NCI-H1092 (cell line): ENCODE results near the gene ANXA1.
"Not testable (repeated sequence)": the region's sequence is repeated elsewhere in the genome, so short reads cannot be mapped to it uniquely, and the experiment has no call there.

Experiments
- DNase-seq: peaks from one replicate; lab custom pipeline; 2025; lab: John Stamatoyannopoulos, UW

ANXA1 gene

DNA sequence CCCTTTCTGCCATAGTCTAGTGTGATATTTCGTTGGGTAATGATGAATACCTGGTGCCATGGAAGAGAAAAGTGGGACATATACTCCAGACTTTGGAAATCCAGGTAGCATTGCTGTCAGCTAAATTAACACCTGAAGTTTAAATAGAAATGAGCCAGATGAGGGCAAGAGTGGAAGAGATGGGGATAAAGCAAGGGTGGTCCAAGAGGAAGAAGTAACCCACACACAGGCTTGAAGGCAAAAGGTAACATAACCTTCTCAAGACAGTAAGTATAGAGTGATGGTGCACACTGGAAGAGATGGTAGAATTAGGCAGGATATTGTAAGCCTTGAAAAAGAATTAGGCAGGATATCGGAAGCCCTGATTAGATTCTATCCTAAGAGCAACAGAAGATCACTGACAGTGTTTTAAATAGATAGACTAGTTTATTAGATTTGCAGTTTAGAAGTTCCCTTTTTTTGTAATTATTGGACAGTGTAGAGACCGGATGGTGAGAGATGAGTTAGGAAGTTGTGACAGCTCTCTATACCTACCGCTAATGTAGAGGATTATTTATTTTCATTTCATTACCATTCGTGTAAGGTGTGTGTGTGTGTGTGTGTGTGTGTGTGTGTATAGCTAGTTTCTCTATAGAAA, 16.8 kb downstream of the ANXA1 start:
- no peak for DNase-seq

DNA sequence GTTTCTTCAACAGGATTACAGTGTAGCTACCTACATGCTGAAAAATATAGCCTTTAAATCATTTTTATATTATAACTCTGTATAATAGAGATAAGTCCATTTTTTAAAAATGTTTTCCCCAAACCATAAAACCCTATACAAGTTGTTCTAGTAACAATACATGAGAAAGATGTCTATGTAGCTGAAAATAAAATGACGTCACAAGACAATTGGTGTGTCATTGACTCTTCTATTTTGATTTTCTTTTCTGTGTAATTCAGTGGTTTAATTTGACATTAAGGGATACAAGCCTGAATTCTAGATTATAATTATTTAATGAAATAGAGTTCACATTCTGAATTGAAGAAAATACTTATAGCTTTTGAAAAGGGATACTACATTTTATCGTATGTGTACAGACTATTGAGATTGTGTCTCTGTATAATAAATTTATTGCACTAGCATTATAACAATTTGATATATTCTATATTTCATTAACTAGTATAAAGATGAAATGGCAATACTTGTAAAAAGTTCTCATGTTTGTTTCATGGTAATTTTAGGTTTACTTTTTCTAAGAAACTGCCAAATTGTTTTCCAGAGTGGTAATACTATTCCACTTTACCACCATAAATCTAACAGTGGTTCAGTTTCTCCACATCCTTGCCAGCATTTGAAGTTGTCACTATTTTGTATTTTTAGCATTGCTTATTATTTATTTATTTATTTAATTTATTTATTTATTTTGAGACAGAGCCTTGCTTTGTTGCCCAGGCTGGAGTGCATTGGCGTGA, 18.7 kb downstream of the ANXA1 start:
- no peak for DNase-seq

DNA sequence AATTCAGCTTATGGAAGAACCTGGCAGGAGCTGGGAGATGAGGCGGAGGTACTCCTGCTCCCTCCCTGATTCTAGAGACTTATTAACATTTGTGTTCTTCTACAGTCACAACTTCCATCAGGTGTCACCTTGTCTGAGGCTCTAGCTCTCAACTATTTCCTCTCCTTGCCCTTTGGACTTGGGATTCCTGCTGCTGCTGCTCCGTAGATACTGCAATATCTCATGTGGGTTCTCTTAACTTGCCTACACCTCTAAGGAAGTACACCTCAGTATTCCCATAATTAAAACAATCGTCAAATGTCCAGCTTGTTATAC, 21.2 kb downstream of the ANXA1 start:
- no peak for DNase-seq

DNA sequence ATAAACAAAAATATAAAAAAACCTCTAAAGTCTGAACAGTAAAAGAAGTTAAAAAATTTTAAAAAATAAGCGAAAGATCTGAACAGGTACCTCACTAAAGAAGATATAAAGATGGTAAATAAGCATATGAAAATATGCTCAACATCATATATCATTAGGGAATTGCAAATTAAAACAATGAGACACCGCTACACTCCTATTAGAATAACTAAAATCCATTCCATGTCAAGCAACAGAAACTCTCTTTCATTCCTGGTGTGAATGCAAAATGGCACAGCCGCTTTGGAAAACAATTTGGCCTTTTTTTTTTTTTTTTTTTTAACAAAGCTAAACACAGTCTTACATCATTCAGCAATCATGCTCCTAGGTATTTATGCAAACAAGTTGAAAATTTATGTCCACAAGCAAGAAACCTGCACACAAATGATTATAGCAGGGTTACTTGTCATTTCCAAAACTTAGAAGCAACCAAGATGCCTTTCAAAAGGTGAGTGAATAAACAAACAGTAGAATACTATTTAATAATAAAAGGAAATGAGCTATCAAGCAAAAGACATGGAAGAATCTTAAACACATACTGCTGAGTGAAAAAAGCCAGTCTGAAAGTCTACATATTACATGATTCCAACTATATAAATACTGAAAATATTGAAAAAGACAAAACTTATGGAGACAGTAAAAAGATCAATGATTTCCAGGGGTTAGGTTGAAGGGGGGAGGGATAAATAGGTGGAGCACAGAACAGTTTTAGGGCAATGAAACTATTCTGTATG, 22.1 kb downstream of the ANXA1 start:
- no peak for DNase-seq

DNA sequence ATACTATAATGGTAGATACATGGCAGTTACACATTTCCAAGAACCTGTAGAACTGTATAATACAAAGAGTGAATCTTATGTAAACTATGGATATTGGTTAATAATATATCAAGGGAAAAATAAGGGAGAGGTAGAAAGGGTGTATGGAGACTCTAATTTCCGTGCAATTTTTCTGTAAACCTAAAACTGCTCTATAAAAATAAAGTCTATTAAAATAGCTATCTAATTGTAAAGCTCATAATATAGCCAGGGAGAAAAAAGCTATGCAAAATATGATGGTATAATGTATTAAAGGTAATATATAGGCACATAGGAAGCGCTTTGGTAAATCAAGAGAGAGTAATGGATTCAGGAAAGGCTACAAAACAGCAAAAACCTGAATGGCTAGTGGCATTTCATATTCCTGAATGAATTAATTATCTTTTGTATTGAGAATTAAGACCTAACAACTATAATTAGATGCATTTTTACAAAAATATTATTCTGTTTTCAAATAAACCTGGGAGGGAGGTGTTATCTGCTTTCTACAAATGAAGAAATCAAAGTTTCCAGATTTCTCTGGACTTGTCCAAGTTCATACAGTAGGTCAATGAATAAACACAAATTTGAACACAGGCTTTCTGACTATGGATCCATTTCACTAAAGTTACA, 22.8 kb downstream of the ANXA1 start:
- DNase-seq = no peak

DNA sequence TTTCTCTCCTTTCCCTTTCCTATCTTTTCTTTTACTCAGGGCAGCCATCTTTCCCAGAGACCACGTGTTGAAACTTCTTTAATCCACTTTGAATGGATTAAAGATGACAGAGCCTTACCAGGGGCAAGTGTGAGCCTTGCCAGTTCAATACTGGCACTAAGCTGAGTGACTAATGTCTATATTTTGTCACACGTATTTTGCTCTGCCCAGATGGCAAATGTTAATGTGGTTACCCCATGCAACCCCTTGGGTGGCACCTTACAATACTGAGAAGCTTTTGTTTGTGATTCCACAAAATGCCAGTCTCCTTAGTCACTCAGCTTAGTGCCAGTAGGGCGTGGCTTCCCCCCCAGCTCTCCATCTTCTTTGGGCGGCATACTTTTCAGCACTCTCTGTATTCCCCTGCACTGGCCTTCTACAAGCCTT, 24.8 kb downstream of the ANXA1 start:
- DNase-seq = no peak

DNA sequence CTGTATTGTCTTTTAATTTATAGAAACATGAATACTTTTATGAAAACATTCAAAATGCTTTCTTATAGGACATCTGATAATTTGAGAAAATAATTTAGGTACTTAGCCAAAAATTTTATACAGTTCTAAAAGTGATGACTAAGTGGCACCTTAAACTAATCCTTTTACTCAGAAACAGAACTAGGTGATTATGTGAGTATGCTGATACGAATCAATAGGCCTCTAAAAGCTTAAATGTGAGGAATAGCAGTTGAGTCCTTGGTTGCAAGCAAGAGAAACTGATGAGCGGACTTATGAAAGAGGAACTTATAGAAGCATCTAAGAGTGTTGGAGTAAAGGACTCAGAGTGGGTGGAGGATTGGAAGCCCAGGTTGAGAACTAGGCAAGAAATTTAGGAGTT, 26.4 kb downstream of the ANXA1 start:
- no peak for DNase-seq

DNA sequence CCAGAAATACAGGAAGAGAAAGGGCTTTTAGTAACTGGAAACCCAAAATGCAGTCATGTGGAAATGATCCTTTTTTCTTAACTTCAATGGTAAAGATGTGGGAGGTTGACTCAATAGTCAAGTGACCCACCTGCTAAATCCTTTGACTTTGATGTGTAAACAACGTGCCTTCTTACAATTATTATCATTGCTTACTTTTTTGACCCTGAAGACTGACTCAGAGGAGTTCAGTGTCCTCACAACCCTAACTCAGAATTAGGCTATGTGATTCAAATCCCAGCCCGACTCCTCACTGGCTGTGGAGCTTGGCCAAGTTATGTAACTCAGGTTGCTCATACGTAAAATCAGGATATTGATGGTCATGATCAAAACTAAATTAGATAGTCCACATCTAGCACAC, 27.9 kb downstream of the ANXA1 start:
- no peak for DNase-seq

DNA sequence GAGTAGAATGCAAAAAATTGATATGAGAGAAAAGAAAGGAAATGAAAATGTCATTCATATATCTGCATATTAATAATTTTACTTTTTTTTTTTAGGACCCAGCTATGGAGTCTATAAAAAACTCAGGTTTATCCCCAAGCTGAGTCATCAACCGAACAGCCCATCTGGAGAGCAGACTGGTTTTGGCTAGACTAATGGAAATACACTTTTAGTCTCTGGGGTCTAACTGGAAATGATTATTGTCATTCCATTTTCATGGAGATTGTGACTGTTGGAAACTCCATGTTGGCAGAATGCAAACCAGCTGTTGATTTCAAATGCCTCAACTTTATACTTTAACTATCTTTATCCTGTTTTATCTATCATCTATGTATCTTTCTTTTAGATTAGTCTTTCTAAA, 28.7 kb downstream of the ANXA1 start:
- DNase-seq = no peak

DNA sequence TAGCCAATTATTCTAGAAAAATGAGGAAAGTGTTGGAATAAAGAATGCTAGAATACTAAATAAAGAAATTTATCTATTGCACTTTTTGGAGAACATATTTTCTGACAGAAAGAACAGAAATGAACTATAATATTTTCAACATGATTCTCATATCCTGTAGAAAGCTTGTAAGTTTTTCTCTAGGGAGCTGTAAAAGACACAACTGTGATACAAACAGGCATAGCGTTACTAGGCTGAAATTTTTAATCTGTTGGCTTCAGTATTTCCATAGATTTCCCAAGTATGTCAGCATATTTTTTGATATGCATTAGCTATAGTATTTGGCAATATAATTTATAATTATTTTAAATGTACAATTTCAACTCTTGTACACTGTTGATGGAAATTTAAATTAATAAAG, 31.3 kb downstream of the ANXA1 start:
- no peak for DNase-seq

DNA sequence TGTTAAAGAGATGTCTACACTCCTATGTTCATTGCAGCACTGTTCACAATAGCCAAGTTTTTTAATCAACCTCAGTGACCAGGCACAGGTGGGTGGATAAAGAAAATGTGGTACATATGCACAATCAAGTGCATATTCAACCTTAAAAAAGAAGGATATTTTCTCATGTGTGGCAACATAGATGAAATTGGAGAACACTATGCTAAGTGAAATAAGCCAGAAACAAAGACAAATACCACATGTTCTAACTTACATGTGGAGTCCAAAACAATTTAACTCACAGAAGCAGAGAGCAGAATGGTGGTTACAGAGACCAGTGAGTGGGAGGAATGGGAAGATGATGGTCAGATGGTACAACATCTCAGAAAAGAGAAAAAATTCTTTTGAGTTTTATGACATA, 31.8 kb downstream of the ANXA1 start:
- DNase-seq = no peak

DNA sequence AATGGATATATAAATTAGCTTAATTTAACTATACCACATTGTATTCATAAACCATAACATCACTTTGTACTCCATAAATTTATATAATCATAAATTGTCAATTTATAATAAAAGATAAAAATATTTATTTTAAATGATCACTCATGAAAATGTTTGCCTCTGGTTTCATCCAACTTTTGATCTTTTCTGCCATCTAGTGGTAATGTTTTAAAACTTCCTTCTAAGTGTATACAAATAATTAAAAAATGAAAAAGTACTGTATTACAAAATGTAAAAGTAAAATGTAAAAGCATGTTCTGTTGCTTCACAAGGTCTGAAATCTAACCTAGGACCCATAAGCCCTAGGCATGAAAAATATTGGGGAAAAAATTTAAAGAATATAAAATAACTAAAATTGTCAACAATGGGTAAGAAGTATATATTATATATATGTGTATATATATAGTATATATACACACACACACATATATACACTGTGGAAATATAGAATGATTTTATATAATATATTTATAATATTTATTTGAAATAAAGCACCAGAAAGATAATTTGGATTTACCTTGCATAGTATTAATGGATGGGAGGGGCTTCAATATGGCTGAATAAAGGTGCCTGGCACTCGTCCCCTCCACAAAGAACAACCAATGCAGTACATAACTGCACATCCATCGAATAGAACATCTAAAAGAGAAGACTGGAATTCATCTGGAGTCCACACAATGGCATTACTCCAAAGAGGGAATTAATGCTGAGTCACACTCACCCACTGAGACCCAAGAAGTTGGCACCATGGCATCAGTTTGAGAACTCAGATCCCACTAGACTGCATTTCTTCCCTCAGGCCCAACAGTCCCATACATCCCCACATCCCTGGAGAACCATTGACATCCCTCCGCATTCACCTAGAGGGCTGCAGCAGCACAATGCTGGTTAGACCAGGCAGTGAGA, 32.5 kb downstream of the ANXA1 start:
- peak; percentile 1 for DNase-seq

DNA sequence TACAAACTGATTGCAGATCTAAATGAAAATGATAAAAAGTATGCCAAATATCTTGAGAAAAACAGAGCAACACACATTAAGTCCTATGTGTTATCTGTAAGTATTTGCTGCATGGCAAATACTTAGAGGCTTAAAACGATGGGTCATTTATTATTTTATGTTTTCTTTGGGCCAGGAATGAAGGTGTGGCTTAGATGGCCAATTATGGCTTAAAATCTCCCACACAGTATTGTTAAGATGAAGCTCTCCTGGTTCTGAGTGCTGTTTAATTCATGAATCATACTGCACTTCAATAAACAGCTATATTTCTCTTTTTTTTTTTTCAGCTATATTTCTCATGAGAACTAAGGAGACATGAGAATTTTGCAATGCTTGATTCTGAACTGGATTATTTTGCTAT, 39.4 kb downstream of the ANXA1 start:
- DNase-seq = not testable (repeated sequence)

DNA sequence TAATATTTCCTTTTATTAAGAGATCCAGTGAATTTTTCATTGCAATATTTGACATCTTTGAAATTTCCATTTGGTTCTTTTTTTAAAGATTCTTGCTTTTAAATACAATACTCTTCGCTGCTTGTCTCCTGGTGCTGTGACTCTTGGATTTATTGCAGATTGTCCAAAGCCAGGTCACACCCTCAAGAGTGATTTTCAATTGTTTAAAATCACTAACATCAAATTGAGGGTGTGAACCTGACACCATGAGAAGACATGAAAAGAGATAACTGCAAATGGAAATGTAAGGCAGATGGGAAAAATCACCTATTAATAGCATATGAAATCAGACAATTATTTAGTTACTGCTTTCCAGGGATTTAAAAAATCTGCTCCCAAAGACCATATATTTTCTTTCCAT, 42.6 kb downstream of the ANXA1 start:
- no peak for DNase-seq

DNA sequence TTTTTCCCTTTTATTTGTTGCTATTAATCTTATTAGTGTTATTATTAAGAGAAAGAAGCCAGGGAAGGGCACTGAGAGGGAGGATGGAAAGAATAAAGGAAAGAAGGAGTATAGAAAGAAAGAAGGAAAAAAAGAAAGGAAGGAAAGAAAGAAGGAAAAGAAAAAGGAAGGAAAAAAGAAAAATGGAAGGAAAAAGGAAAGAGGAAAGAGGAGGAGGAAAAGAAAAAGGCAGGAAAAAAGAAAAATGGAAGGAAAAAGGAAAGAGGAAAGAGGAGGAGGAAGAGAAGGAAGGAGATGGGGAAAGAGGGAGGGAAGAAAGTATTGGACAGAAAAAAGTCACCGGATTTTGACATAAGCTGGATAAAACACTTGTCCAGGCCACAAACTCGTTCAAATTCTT, 47.8 kb downstream of the ANXA1 start:
- no peak for DNase-seq

DNA sequence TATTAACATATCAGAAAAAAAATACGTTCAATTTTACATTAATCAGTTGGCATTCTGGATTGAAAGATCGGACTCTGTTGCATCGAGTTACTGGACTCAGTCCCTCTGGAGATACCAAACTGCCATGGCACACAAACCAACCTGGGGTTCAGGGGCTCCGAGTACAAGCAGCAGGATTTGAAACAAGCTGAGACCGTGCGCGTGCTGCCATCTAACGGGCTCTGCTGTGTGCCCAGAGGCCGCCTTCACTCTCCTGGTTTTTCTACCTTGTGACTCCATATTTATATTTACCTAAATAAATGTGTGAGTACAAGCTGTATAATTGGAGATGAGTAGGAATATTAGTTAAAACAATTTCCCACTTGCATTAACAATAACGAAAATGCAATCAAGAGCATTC, 48.2 kb downstream of the ANXA1 start:
- peak; percentile 1 for DNase-seq

DNA sequence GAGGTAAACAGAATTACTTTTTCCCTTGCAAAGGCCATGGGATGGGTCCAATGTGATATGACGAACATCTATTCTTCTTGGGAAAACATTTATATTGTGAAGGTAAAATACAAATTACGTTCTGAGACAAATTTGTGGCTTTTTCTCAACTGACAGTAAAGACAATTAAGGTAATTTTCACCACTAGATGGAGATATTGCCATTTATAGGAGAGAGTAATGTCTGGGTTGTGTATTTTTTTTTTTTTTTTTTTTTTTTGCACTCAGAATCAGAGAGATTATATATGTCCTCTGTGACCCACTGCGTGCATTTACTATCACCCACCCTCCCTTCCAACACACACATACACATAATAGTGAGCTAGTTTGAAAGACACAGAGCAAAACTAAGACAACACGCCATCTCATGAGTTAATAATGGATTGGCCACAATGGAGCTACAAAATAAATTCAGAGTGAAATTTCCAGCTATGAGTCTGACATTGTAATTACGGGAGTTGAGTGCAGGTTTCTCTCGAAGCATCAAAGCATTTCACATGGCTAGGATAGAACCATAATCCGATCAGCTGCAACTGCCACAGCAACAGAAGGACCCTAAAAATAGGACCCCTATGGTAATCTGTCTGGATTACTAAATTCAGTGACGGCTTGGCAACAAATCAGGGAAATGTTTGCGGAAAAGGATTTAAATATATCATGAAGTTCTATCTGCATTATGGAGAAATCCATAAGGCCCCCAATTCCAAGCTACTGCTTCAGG, 49.2 kb downstream of the ANXA1 start:
- peak; percentile 49 for DNase-seq

DNA sequence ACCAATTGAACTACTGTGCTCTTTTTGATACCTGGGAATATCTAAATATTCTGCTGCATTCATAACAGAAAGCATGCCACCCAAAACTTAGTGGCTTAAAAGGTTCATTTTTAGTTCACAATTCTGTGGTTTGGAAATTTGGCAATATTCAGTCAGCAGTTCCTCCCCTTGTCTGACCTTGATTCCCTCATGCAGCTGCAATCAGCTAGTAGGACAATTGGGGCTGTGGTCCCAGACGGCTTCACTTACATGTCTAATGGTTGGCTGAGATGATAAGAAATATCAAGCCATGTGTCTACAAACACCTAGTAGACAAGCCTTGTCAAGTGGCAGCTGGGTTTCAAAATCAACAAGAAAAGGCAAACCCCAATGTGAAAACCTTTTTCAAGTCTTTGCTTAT, 51.3 kb downstream of the ANXA1 start:
- DNase-seq = no peak

DNA sequence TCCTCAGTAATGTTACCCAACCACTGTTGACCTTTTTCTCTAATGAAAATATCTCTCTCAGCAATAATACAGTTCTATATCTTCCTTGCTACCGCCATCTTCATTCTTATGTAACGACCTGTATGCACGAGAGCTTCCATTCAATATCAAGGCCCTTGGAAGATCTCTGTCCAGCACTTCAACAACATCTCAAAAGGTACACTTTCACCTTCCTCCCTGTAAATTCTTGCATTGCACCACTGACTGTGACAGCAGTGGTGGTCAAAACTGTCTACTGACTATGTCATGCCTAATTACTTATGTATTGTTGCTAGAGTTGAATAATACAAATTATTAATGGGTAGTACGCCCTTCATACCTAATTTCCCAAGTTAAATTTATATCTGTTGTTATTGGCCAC, 53.3 kb downstream of the ANXA1 start:
- no peak for DNase-seq

DNA sequence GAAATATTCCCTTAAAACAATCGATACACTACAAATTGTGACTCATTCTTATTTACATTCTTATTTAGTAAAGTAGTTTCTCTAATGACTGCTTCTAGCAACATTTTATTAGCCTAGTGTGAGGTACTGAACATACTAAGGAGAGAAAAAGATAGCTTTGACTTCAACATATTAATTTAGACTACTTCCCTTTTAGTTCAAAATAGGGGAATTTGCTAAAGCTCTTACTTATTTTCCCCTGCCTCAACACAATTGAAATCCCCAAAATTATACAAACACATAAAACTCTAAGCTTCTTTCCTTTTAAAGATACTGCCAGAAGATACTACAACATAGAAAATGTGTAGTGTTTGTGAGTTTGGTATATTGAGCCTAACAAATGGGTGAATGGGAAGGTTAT, 55.2 kb downstream of the ANXA1 start:
- no peak for DNase-seq
